ENCODE data around the gene PTPRD.

DNA sequence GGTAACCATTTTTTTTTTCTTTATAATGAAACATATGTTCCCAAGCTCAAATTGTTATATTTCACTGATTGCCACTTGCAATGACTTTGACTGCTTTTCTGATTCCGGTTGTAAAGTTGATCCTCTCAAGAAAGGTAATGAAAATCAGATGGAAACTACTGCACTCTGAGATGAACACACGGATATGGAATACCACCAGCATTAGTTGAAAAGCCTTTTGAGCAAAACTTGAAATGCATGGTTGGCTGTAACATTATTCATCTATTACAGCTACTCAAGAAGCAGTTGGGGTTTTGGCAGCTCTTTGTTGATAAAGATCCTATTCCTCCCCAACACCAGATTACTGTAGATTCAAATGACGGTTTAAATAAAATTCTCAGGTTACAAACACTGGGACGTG lies 2221.7 kb downstream of the PTPRD start:
- TF ChIP-seq POLR2AphosphoS5 (IDR thresholded peaks at IDR 0.05; ENCODE audit: low read depth, low read length): no peak
- no peak for TF ChIP-seq SIN3A (IDR thresholded peaks at IDR 0.05; ENCODE audit: borderline replicate concordance, insufficient read depth, low read length)
- TF ChIP-seq TAF1 (IDR thresholded peaks at IDR 0.05; ENCODE audit: borderline replicate concordance, insufficient read depth, low read length): no peak

All from PFSK-1 (cell line).